Activated naive CD8-positive, alpha-beta T cell treated with anti-CD3 and anti-CD28 coated beads for 36 hours (primary cell): ENCODE data around the gene FMNL1. TPM values are rescaled to one million over a fixed set of nuclear protein-coding genes. Genes with fewer than 3 reads are reported as not detected.

ENCODE experiments used
- DNase-seq: peaks from one replicate; pipeline ENCODE4 v3.0.0; 2021
- H3K27ac Mint-ChIP-seq: one replicate; pipeline ENCODE4 v1.8.0; 2022; ENCODE audit warnings: mild to moderate bottlenecking, moderate library complexity, mixed read lengths
- H3K27me3 Mint-ChIP-seq: one replicate; pipeline ENCODE4 v1.8.0; 2022; ENCODE audit warnings: mild to moderate bottlenecking, mixed read lengths
- H3K36me3 Mint-ChIP-seq: one replicate; pipeline ENCODE4 v1.8.0; 2021; ENCODE audit warnings: mild to moderate bottlenecking, mixed read lengths
- H3K4me1 Mint-ChIP-seq: one replicate; pipeline ENCODE4 v1.8.0; 2021; ENCODE audit warnings: mixed read lengths
- H3K4me3 Mint-ChIP-seq: one replicate; pipeline ENCODE4 v1.8.0; 2022; ENCODE audit warnings: mild to moderate bottlenecking, moderate library complexity, mixed read lengths
- H3K9me3 Mint-ChIP-seq: one replicate; pipeline ENCODE4 v1.8.0; 2022; ENCODE audit warnings: mixed read lengths
- total RNA-seq, 2 experiments: library from RNA; stranded (reverse); gene quantifications; one replicate each; pipeline ENCODE4 v1.2.3, GENCODE V29; 2021

The FMNL1 gene
- total RNA-seq, 2 experiments from 2014 or later, result 215 to 219 TPM

- Mint-ChIP-seq H3K36me3 (peaks cover 47% of the 10 kb centered on the region), H3K27me3 (no peaks in the 10 kb centered on the region), H3K27ac (peak overlapping the region; percentile 99), H3K9me3 (no peaks in the 10 kb centered on the region), H3K4me3 (peak overlapping the region; percentile 96), H3K4me1 (peaks cover 78% of the 10 kb centered on the region)
- DNase-seq, result peak; percentile 93
Observed at GRCh38 chr17:45228763-45229539, 7.3 kb downstream of the FMNL1 start.

DNA sequence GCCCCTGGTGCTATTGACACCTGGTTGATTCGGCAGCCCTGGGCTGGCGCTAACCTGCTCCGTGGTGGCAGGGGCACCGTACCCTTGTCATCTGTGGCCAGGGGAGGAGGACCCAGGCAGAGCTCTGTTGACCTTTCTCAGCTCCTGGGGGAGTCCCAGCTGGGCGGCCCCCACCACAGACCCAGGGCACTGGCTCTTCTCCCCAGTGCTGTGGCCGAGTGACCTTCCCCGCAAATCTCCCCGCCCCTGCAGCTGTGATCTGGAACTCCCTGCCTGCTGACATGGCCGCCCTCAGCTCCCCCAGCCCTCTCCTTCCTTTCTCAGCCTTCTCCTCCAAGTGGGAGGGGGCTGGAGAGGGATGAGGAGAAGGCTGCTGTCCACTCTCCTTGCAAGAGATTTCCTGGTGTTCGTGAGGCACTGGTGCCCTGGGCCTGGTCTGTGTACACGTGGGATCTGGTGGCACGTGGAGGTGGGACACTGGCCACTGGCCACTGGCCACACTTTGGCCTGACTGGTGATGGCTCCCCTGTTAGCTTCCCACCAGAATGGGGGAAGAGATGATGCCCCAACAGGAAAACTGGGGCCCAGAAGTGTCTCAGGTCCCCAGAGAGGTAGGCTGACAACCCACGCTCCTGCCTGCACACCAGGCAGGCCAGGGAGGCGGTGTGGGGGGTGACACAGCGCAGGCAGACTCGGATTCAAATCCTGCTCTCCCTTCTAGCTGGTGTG, 8.2 kb downstream of the FMNL1 start:
- peaks cover 82% of the 10 kb centered on the region for H3K4me1 Mint-ChIP-seq
- H3K36me3 Mint-ChIP-seq, result peaks cover 49% of the 10 kb centered on the region
- H3K27me3 Mint-ChIP-seq, result no peaks in the 10 kb centered on the region
- peak overlapping the region; percentile 99 for H3K27ac Mint-ChIP-seq
- no peaks in the 10 kb centered on the region for H3K9me3 Mint-ChIP-seq
- peak; percentile 72 for DNase-seq
- peak overlapping the region; percentile 96 for H3K4me3 Mint-ChIP-seq

- Mint-ChIP-seq H3K27ac (peak overlapping the region; percentile 99), H3K27me3 (no peaks in the 10 kb centered on the region), H3K4me3 (peak overlapping the region; percentile 96), H3K9me3 (no peaks in the 10 kb centered on the region), H3K4me1 (peaks cover 82% of the 10 kb centered on the region), H3K36me3 (peaks cover 51% of the 10 kb centered on the region)
- no peak for DNase-seq
Observed at GRCh38 chr17:45230410-45230786, 8.7 kb downstream of the FMNL1 start.

DNA sequence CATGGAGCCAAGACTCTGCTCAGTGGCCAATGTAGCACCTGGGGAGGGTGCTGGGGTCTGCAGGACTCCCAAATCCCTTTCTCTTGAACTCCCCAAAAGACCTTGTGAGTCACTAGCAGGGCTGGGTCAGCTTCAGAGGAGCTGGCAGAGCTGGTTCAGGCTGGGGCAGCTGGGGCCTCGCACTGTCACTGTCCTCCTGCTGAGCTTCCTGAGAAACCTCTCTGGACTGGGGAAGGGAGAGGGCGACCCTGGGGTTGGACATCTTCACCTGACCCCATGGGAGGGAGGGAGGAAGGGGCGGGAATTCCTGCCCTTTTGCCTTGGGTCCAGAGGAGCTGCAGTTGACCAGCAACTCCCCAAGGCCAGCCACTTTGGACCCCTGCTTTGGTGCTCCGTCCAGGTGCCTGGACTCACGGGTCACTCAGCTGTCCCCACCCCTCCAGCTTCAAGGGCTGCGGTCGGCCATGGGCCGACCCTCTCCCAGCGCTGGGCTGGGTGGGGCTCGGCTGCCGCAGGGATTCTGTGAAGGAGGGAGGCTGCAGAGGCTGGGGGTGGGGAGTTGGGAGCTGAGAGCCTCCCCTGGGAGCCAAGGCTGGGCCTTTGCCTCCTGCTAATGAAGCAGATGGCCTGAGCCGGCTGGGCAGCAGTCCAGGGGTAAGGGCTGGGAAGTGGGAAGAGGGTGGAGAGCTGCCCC, 9.2 kb downstream of the FMNL1 start:
- Mint-ChIP-seq H3K36me3 (peaks cover 49% of the 10 kb centered on the region), H3K27ac (peak overlapping the region; percentile 99), H3K9me3 (no peaks in the 10 kb centered on the region), H3K4me1 (peaks cover 82% of the 10 kb centered on the region), H3K27me3 (no peaks in the 10 kb centered on the region), H3K4me3 (peak overlapping the region; percentile 96)
- no peak for DNase-seq

- Mint-ChIP-seq H3K4me3 (peak overlapping the region; percentile 96), H3K36me3 (peaks cover 44% of the 10 kb centered on the region), H3K27ac (peak overlapping the region; percentile 75), H3K9me3 (no peaks in the 10 kb centered on the region), H3K27me3 (no peaks in the 10 kb centered on the region), H3K4me1 (peaks cover 76% of the 10 kb centered on the region)
- no peak for DNase-seq
Observed at GRCh38 chr17:45231481-45232116, 9.9 kb downstream of the FMNL1 start.

DNA sequence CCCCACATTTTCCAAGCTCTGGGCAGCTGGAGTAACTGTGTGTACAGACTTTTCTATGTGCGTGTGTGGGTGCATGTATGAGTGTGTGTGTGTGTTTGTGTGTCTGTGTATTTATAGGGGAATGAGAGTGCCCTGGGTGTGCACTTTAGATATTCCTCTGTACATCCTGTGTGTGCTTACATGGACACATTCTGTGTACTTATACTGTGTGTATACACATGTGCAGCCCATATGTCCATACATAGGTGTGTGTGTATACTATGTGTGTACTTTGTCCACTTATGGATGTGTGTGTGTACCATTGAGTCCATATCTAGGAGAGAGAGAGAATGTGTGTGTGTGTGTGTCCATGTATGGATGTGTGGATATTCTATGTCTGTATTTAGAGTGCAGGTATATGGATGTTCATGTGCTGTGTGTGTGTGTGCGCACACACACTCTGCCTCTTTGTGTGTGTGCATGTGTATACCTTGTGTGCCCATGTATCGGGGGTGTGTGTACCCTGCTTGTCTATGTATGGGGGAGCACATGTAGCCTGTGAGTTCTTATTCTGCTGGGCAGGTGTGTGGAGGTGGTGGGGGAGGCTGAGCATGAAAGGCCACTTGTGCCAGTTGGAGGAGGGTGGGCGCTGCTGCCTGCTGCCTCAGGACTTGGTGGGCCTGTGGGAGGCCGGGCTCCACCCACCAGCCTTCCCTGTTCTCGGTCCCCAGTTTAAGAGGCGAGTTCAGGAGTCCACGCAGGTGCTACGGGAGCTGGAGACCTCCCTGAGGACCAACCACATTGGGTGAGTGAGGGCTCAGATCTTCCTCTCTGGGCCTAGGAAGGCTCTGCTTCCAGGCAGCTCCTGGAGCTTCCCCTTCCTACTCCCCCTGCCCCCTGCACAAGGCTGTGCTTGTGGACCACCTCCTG, 11.1 kb downstream of the FMNL1 start:
- DNase-seq, result no peak
- Mint-ChIP-seq H3K27ac (peak overlapping the region; percentile 75), H3K4me1 (peaks cover 67% of the 10 kb centered on the region), H3K4me3 (peak overlapping the region; percentile 96), H3K36me3 (peaks cover 46% of the 10 kb centered on the region), H3K27me3 (no peaks in the 10 kb centered on the region), H3K9me3 (no peaks in the 10 kb centered on the region)

DNA sequence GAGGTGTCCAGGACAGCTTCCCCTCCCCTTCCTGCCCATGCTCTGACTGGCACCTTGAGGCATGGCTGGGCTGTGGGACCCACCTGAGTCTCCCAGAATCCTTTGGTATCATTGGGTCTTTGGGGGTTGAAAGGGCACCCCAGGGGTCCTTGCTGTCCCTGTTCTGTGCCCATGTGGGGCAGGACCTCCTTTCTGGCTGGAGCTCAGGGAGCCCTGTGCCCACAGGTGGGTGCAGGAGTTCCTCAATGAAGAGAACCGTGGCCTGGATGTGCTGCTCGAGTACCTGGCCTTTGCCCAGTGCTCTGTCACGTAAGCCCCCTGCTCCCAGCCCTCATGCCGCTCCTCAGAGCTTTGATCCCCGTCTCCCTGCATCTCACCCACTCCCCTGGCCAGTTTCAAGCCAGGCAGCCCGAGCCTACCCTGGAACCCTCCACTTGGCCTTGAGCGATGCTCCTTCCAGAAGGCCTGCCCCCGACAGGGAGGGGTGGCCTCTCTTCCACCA, 11.8 kb downstream of the FMNL1 start:
- Mint-ChIP-seq H3K9me3 (no peaks in the 10 kb centered on the region), H3K27me3 (no peaks in the 10 kb centered on the region), H3K36me3 (peaks cover 47% of the 10 kb centered on the region), H3K4me1 (peaks cover 64% of the 10 kb centered on the region), H3K4me3 (peak overlapping the region; percentile 30), H3K27ac (peak overlapping the region; percentile 83)
- no peak for DNase-seq

DNA sequence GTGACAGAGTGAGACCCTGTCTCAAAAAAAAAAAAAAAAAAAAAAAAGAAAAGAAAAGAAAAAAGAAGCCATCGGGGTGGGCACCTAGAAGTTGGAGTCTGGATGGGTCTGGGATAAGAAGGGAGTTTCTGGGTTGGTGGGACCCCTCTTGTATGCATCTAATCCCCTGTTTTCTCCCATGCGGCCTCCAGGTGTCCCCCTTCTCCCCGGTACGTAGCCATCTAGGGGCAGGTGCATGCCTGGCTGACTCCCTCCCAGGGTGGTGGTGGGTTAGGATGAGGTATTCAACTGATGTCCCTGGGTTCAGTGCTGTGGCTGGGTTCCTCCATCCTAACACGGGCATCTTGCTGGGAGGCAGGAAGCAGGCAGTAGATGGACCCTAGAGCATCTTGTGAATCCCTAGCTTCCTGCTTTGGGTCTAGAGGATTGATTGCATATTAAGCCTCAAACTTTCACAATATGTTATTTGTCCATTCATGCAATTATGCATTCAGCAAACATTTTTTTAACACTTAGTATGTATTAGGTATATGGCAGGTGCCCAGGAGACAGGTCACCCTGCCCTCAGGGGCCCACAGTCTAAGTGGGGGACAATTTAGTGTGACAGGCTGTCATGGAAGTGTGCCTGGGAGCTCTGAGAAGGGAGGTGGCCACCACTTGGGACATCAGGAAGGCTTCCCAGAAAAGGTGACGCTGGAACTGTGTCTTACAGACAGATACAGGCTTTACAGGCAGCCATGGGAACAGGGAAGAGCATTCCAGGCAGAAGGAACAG, 13.1 kb downstream of the FMNL1 start:
- Mint-ChIP-seq H3K27me3 (no peaks in the 10 kb centered on the region), H3K4me3 (peak overlapping the region; percentile 30), H3K27ac (peak overlapping the region; percentile 58), H3K36me3 (peaks cover 54% of the 10 kb centered on the region), H3K9me3 (no peaks in the 10 kb centered on the region), H3K4me1 (peaks cover 53% of the 10 kb centered on the region)
- DNase-seq, result peak; percentile 47

DNA sequence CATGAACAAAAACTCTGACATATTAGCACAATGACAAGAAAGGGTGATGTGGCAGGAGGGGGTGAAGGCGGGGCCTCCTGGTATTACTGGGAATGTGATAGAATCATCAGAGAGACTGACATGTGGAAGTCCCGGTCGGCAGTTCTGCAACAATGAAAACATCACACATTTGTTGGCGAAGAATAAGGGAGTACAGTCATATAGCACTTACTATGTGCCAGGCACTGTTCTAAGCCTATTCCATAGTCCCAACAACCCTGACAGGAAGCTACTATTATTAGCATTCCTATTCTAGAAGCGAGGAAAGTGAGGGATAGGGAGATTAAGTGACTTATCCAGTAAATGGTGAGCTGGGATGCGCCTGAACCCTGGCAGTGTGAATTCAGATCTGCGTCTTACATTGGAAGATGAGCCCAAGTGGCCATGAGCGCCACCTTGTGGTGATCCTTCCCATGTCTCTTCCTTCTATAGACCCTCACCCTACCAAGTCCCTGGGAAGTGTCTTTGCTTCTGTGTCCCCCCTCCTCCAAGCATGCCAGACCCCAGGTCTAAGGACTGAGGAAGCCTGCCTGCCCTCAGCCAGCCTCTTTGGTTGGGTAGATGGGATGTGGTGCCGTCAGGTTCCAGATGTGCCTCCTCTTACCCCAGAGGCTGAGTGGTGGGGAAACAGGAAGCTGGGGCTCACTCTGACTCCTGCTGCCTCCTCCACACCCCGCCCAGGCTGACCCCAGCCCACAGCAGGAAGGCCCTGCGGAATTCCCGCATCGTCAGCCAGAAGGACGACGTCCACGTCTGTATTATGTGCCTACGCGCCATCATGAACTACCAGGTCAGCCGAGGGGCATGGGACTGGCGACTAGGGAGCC, 14.0 kb downstream of the FMNL1 start:
- Mint-ChIP-seq H3K4me1 (peaks cover 45% of the 10 kb centered on the region), H3K4me3 (no peak overlapping the region), H3K27ac (peak overlapping the region; percentile 75), H3K9me3 (no peaks in the 10 kb centered on the region), H3K36me3 (peaks cover 46% of the 10 kb centered on the region), H3K27me3 (no peaks in the 10 kb centered on the region)
- DNase-seq, result peak; percentile 65

GRCh38 chr17:45236282-45236606, 14.6 kb downstream of the FMNL1 start:
- Mint-ChIP-seq H3K27ac (peak overlapping the region; percentile 75), H3K4me3 (no peak overlapping the region), H3K36me3 (peaks cover 45% of the 10 kb centered on the region), H3K9me3 (no peaks in the 10 kb centered on the region), H3K4me1 (peaks cover 42% of the 10 kb centered on the region), H3K27me3 (no peaks in the 10 kb centered on the region)
- no peak for DNase-seq

- Mint-ChIP-seq H3K9me3 (no peaks in the 10 kb centered on the region), H3K4me1 (peaks cover 29% of the 10 kb centered on the region), H3K36me3 (peaks cover 34% of the 10 kb centered on the region), H3K27me3 (no peaks in the 10 kb centered on the region), H3K4me3 (no peak overlapping the region), H3K27ac (peak overlapping the region; percentile 34)
- no peak for DNase-seq
Observed at GRCh38 chr17:45237686-45238085, 16.0 kb downstream of the FMNL1 start.

DNA sequence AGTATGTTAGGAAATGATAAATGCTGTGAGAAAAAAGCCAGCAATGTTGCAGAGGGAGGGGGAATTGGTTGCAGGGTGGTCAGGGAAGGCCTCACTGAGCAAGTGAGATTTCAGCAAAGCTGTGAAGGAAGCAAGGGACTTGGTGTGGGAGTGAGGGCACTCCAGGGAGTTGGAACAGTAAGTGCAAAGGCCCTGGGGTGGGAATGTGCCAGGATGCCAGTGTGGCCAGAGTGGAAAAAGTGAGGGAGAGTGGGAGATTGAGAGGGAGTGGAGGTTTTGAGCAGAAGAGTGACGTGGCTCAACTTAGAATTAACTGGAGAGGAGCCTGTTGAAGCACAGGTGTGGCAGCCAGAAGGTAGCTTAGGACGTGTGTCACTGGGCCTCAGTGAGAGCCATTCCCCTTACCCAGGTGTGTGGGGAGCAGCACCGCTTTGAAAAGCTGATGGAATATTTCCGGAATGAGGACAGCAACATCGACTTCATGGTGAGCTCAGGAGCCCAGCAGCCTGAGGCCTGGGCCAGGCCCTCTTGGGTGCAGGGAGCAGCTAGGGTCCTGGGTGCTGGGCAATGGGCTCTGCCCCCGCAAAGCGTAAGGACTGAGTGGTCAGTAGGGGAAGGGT, 16.6 kb downstream of the FMNL1 start:
- DNase-seq, result no peak
- peaks cover 37% of the 10 kb centered on the region for H3K36me3 Mint-ChIP-seq
- no peaks in the 10 kb centered on the region for H3K27me3 Mint-ChIP-seq
- H3K9me3 Mint-ChIP-seq, result no peaks in the 10 kb centered on the region
- H3K27ac Mint-ChIP-seq, result no peak overlapping the region
- H3K4me3 Mint-ChIP-seq, result no peak overlapping the region
- H3K4me1 Mint-ChIP-seq, result peaks cover 27% of the 10 kb centered on the region
